ENCODE data around the gene RRM1. TPM values are rescaled to one million over a fixed set of nuclear protein-coding genes. Genes with fewer than 3 reads are reported as not detected.
A peak's percentile ranks its signal among the peaks of the same experiment; 100 is the strongest.

RRM1 gene
- total RNA-seq, 4 donors from 2014 or later, result 25.3 to 35.6 (median 34.0) TPM

GRCh38 chr11:4064278-4064955 lies 30.2 kb upstream of the RRM1 start:
- WGBS, 2 donors, result 95 to 96% methylated on average over 1 of the region's 1 CpG
- Histone ChIP-seq H3K36me3 (peaks cover 9 to 12% of the 10 kb centered on the region in 2 donors), H3K4me1 (no peaks in the 10 kb centered on the region), H3K27me3 (no peaks in the 10 kb centered on the region), H3K4me3 (replicated peaks in 1 of 3) (no peak overlapping the region), H3K9me3 (no peaks in the 10 kb centered on the region), H3K27ac (no peak overlapping the region)
- DNase-seq, result no peak
- TF ChIP-seq POLR2A (IDR thresholded peaks at IDR 0.05) (no peak), CTCF (IDR thresholded peaks at IDR 0.05) (no peak)
- intact Hi-C loops (cut with DNase I), result no loop called here

DNA sequence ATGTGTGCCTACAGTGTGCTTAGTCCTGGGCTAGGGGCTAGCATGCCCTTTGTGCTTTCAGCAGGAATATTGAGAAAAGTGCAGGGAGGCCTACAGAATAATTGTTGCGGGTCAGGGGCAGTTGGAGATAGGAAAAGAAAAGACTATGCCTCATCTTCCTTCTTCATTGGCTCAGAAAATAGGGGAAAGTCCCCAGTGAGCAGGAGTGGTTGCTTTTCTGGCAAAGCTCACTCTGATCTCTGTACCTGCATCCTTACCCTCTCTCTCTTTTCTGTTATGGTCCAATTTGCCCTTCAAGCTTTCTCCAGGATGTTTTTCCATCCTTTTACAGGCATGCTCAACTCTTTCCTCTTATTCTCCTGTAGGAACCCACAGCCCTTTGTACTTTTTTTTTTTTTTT lies 29.5 kb upstream of the RRM1 start:
- intact Hi-C loops (cut with DNase I), result no loop called here
- DNase-seq, result no peak
- TF ChIP-seq CTCF (IDR thresholded peaks at IDR 0.05) (no peak), POLR2A (IDR thresholded peaks at IDR 0.05) (no peak)
- Histone ChIP-seq H3K36me3 (peaks cover 2 to 5% of the 10 kb centered on the region in 2 donors), H3K27ac (no peak overlapping the region), H3K27me3 (no peaks in the 10 kb centered on the region), H3K4me1 (no peaks in the 10 kb centered on the region), H3K4me3 (replicated peaks in 1 of 3) (no peak overlapping the region), H3K9me3 (no peaks in the 10 kb centered on the region)
- WGBS, 2 donors, result 94 to 96% methylated on average over 1 of the region's 1 CpG

DNA sequence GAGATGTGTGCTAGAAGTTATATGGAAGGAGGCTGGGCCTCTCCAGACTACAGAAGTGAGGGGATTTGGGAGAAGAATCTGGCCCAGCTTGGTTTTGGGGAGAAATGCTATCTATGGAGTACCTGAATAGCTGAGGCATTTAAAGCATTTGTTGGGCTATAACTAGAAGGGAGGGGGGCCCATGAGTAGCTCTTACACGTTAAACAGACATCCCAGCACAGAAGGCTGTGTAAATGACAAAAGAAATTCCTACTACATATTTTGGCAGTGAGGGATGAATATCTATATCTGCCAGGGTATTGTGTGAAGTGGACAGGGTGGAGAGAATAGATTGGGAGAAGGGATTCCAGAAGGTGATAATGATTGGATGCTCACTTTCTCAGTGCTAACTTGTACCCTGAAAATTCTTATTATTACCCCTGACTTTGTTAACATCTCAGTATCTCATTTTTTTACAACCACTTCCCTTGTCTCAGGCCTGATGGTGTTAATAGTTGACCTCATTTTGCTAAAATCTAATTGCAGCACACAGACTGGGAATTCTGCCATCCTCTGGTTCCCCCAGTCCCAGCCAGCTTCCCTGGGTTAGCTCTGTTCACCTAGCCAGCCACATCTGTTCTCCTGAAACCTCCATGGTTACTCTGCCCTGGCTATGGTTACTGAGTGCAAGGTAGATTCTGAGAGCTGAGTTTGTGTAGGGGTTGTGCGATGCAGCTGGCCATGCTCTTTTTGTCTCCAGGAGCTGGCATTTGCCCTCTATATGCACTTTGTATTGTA lies 28.8 kb upstream of the RRM1 start:
- Histone ChIP-seq H3K4me3 (replicated peaks in 1 of 3) (no peak overlapping the region), H3K4me1 (no peaks in the 10 kb centered on the region), H3K27ac (no peak overlapping the region), H3K9me3 (no peaks in the 10 kb centered on the region), H3K27me3 (no peaks in the 10 kb centered on the region), H3K36me3 (no peaks in the 10 kb centered on the region)
- WGBS, 2 donors, result 82 to 84% methylated on average over 2 of the region's 2 CpGs
- intact Hi-C loops (cut with DNase I), result no loop called here
- DNase-seq, result no peak
- TF ChIP-seq POLR2A (IDR thresholded peaks at IDR 0.05) (no peak), CTCF (IDR thresholded peaks at IDR 0.05) (no peak)

- 74 to 76% methylated on average over 5 of the region's 5 CpGs for WGBS, 2 donors
- no peak for TF ChIP-seq POLR2A (IDR thresholded peaks at IDR 0.05)
- no peak for TF ChIP-seq CTCF (IDR thresholded peaks at IDR 0.05)
- peaks cover 4% of the 10 kb centered on the region in 2 donors for H3K4me1 ChIP-seq
- DNase-seq, result no peak
- intact Hi-C loops (cut with DNase I), result no loop called here
- H3K27me3 ChIP-seq, result no peaks in the 10 kb centered on the region
- H3K4me3 ChIP-seq (replicated peaks in 1 of 3), result no peak overlapping the region
- H3K9me3 ChIP-seq, result no peaks in the 10 kb centered on the region
- no peak overlapping the region for H3K27ac ChIP-seq
- no peaks in the 10 kb centered on the region for H3K36me3 ChIP-seq
These were observed 27.7 kb upstream of the RRM1 start for GRCh38 chr11:4066910-4067309.

GRCh38 chr11:4068962-4069361 lies 25.6 kb upstream of the RRM1 start:
- H3K4me3 ChIP-seq (replicated peaks in 1 of 3), result no peak overlapping the region
- no peaks in the 10 kb centered on the region for H3K9me3 ChIP-seq
- H3K27ac ChIP-seq, result peak overlapping the region in 1 of 3 donors; percentile 1
- peaks cover 9 to 11% of the 10 kb centered on the region in 2 donors for H3K4me1 ChIP-seq
- H3K36me3 ChIP-seq, result no peaks in the 10 kb centered on the region
- 80 to 85% methylated on average over 1 of the region's 1 CpG for WGBS, 2 donors
- TF ChIP-seq CTCF (IDR thresholded peaks at IDR 0.05) (no peak), POLR2A (IDR thresholded peaks at IDR 0.05) (no peak)
- peak in 1 of 2 donors; percentile 20 for DNase-seq
- intact Hi-C loops (cut with DNase I), result no loop called here
- H3K27me3 ChIP-seq, result no peaks in the 10 kb centered on the region
